GM19452 (cell line): ENCODE results near the gene TNFSF15.

Source experiments
- ATAC-seq: cut with Tn5 transposase; IDR thresholded peaks from one replicate; pipeline ENCODE4 v1.9.1; 2021; ENCODE audit not compliant: unreplicated experiment

TNFSF15 gene

GRCh38 chr9:114805670-114806525 is at the start of gene TNFSF15:
TNFSF15 (minus strand) TSS chr9:114806039; CDS start chr9:114806012, 27 bp downstream.
- peak; percentile 96 for ATAC-seq

GRCh38 chr9:114855488-114855887 is 49.6 kb upstream of the TNFSF15 start:
- no peak for ATAC-seq

GRCh38 chr9:114854736-114855355 is 49.0 kb upstream of the TNFSF15 start:
- ATAC-seq, result no peak

GRCh38 chr9:114853071-114853855 is 47.4 kb upstream of the TNFSF15 start:
- ATAC-seq, result no peak

GRCh38 chr9:114852050-114852594 is 46.3 kb upstream of the TNFSF15 start:
- ATAC-seq, result no peak

GRCh38 chr9:114851306-114851705 is 45.5 kb upstream of the TNFSF15 start:
- no peak for ATAC-seq

- ATAC-seq, result no peak
Observed at GRCh38 chr9:114850871-114851270, 45.0 kb upstream of the TNFSF15 start.

GRCh38 chr9:114849450-114849849 is 43.6 kb upstream of the TNFSF15 start:
- ATAC-seq, result no peak

GRCh38 chr9:114847492-114848417 is 41.9 kb upstream of the TNFSF15 start:
- no peak for ATAC-seq

- no peak for ATAC-seq
Observed at GRCh38 chr9:114845373-114845772, 39.5 kb upstream of the TNFSF15 start.

GRCh38 chr9:114844766-114845165 is 38.9 kb upstream of the TNFSF15 start:
- no peak for ATAC-seq

GRCh38 chr9:114837923-114838322 is 32.1 kb upstream of the TNFSF15 start:
- ATAC-seq, result no peak

- ATAC-seq, result no peak
Observed at GRCh38 chr9:114836769-114837168, 30.9 kb upstream of the TNFSF15 start.

GRCh38 chr9:114834386-114834785 is 28.5 kb upstream of the TNFSF15 start:
- ATAC-seq, result no peak

GRCh38 chr9:114830546-114830945 is 24.7 kb upstream of the TNFSF15 start:
- ATAC-seq, result no peak

- ATAC-seq, result no peak
Observed at GRCh38 chr9:114829574-114830440, 24.0 kb upstream of the TNFSF15 start.

- ATAC-seq, result no peak
Observed at GRCh38 chr9:114828303-114828650, 22.4 kb upstream of the TNFSF15 start.

GRCh38 chr9:114827641-114828302 is 21.9 kb upstream of the TNFSF15 start:
- ATAC-seq, result no peak

GRCh38 chr9:114826431-114826830 is 20.6 kb upstream of the TNFSF15 start:
- no peak for ATAC-seq
